GM21576 (cell line): ENCODE results near the gene TSPYL1.
A peak's percentile ranks its signal among the peaks of the same experiment; 100 is the strongest.
"Not testable (repeated sequence)": the region's sequence is repeated elsewhere in the genome, so short reads cannot be mapped to it uniquely, and the experiment has no call there.

Source experiments
- ATAC-seq: cut with Tn5 transposase; IDR thresholded peaks from one replicate; pipeline ENCODE4 v1.9.1; 2021; ENCODE audit warnings: mild to moderate bottlenecking, moderate library complexity; ENCODE audit not compliant: unreplicated experiment

Gene TSPYL1

DNA sequence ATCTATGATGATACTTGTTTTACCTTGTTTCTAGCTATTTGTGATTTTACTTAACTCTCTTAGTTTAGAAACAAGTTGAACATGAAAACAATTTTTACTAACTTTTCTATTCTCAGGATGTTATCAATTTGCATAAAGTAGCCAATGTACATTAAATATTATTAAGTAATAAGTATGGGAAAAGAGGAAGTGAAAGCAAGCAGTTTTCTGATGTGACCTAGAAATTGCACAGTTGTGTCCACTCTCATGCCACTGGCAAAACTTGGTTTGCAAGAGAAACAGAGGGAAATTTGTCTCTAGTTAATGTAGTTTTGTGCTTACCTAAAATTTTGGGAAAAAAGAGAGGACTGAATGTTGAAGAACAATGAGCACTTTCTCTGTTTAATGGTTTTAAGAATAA, 19.2 kb upstream of the TSPYL1 start:
- ATAC-seq = no peak

DNA sequence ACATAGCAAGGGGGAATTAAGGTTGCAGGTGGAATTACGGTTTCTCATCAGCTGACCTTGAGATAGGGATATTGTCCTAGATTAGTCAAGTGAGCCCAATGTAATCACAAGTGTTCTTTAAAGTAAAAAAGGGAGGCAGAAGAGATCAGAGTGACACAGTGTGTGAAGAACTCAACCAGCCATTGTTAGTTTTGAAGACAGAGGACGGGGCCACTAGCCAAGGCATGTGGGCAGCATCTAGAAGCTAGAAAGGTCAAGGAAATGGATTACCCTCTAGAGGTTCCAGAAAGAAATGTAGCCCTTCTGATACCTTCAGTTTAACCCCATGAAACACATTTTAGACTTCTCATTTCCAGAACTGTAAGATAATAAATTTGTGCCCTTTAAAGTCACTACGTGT, 18.5 kb upstream of the TSPYL1 start:
- no peak for ATAC-seq

DNA sequence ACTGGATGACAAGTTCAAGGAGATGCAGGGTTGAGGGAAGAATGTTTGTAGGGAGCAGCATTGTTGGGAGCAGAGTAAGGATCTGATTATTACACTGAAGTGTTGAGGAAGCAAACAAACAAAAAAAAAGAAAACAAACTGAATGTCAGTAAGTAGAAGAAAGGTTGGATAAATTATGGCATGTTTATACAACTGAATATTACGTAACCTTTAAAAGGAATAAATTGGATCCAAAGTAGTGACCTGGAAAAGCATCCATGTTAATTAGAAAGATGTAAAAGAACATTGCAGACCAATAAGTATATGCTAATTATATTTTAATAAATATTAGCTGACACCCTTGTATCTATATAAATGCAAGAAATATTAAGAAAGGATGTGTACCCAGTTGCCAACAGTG, 12.8 kb upstream of the TSPYL1 start:
- ATAC-seq = no peak

DNA sequence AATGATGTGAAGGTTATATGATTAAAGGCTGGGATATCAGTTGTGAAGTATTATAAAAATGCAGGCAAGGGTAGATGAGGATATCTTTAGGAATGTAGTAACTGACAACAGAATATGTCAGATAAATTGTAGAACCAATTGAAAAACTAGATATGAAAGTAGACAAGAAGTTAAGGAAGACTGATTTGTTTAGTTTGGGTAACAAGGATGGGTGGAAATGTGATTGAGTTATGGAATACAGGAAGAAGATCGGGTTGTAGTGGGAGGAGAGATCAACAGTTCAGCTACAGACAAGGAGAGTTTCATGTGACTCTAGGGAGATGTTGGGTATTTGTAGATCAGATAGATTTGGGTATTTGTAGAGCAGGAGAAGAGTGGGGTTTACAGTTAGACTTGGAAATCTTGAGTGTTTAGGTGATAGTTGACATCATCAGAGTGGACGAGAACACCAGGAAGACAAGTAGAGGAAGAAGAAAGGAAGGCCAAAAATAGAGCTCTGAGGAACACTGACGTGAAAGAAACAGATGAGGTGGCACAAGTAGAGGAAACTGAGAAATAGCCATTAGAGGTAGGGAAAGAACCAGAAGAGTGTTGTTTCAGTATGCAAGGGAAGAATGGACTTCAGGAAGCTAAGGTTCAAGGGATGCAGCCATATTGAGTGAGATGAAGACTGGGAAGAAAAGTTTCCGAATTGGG, 12.1 kb upstream of the TSPYL1 start:
- ATAC-seq = no peak

GRCh38 chr6:116290799-116291198, 11.1 kb upstream of the TSPYL1 start:
- no peak for ATAC-seq

DNA sequence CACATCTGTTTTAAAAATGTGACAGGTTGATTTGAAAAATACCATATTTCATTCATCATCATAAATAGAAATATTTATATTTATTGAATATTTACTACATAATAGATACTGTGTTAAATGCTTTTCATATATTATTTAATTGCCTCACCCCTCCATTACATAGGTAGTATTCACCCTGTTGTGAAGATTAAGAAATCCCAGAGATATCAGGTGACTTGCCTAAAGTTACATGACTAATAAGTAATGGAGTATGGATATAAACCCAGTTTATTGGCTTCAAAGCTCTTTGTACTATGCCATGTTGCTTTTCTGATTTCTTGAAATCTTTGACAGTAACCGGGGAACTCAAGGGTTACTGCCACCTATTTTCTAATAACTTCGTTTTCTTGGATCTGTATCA, 10.1 kb upstream of the TSPYL1 start:
- ATAC-seq = no peak

- ATAC-seq = peak; percentile 75
Measured at GRCh38 chr6:116287689-116288282, 8.1 kb upstream of the TSPYL1 start.

GRCh38 chr6:116286773-116287358, 7.1 kb upstream of the TSPYL1 start:
- no peak for ATAC-seq

DNA sequence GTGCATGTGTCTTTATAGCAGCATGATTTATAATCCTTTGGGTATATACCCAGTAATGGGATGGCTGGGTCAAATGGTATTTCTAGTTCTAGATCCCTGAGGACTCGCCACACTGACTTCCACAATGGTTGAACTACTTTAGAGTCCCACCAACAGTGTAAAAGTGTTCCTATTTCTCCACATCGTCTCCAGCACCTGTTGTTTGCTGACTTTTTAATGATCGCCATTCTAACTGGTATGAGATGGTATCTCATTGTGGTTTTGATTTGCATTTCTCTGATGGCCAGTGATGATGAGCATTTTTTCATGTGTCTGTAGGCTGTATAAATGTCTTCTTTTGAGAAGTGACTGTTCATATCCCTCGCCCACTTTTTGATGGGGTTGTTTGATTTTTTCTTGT, 5.3 kb upstream of the TSPYL1 start:
- ATAC-seq = not testable (repeated sequence)

- no peak for ATAC-seq
Measured at GRCh38 chr6:116283191-116283590, 3.5 kb upstream of the TSPYL1 start.

DNA sequence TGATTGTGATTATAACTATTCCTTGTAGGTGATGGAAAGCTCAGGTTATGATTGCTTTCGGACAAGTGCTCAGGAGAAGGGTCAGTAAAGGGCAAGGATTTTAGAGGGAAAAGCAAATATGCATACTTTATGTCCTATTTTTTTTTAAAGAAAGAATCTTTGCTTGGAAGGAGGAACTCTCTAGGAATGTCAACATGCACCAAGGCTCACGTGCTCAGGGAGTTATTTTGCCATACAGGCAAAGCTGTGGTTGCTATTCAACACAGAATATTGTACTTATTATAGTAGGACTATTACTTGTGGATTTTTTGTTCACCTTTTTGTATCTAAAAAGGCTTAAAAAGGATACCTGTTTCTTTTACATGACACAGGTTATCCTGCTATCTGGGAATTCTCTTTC, 3.0 kb upstream of the TSPYL1 start:
- ATAC-seq = no peak

- ATAC-seq = no peak
Measured at GRCh38 chr6:116280933-116281316, 1.2 kb upstream of the TSPYL1 start.

- no peak for ATAC-seq
Measured at GRCh38 chr6:116280161-116280932, 617 bp upstream of the TSPYL1 start.

DNA sequence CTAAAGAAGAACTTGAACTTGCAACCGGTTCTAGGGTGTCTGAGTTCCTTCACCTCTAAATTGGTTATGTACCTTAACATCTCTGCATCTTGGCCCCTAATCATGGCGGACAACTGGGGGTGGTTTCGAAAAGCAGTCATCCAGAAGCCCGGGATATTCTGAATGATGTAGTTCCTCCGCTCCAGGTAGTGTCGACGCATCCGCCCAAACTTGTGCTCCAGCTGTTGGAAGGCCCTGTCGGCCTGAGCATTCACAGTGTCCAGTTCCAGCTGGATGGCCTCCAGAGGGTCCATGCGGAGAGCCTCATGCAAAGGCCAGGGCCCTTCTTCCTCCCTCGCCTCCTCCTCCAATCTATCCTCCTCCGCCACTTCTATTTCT, 887 bp downstream of the TSPYL1 start:
- ATAC-seq = peak; percentile 1

DNA sequence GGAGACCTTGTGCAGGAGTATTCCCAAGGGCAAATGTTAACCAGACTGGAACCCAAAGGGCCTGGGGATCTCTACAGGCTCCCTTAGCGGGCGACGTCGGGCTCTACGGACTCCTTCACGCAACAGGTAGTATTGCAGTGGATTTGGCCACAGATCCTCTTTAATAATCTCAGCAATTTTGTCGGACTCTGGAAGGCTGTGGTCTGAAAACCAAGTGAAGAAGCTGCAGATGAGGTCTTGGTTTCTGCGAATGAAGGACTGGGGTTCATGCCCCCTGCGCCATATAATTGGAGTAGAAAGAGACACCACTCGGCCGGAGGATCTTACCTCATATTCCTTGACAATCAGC, 1.3 kb downstream of the TSPYL1 start:
- ATAC-seq = no peak

- ATAC-seq = no peak
Measured at GRCh38 chr6:116277124-116277523, 2.6 kb downstream of the TSPYL1 start.

- no peak for ATAC-seq
Measured at GRCh38 chr6:116271149-116271708, 8.5 kb downstream of the TSPYL1 start.

DNA sequence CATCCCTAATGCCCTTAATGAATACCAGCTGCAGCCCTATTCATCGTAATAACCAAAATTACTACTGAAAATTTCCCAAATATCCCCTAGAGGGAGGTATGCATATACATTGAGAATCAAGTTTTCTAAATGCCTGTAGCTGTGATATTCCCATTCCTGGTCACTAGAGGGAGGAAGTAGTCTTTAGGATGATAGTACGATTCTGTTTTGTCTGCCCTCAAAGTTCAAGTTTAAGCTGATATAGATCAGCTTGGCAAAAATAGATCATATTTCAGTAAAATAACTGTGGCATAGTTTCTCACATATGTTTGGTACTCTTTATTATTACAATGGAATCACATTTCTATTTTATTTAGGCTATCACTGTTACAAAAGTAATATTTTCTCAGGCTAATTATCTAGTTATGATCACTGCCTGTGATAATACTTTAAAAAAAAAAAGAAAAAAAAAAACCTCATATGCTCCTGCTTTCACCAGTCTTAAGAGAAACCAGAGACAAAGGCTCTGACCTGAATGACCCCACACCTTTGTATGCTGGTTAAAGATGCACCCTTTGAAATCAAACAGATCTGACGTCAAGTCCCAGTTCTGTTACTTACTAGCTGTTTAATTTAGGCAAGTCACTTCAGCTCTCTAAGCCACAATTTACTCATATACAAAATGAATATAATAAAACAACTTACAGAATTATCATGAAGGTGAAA, 11.0 kb downstream of the TSPYL1 start:
- peak; percentile 87 for ATAC-seq

- peak; percentile 9 for ATAC-seq
Measured at GRCh38 chr6:116267836-116268588, 11.7 kb downstream of the TSPYL1 start.

GRCh38 chr6:116266803-116267202, 12.9 kb downstream of the TSPYL1 start:
- ATAC-seq = no peak
